GM12878 (cell line): ENCODE data around the gene MAPK13. TPM values are rescaled to one million over a fixed set of nuclear protein-coding genes. Genes with fewer than 3 reads are reported as not detected.

Source experiments
- ZNF622 ChIP-seq: fragments of 450-650 bp; IDR thresholded peaks from 2 replicates; pipeline ENCODE4 v1.6.1; 2017; ENCODE audit warnings: mild to moderate bottlenecking, inconsistent platforms
- polyA plus RNA-seq, 11 experiments: library from polyadenylated mRNA; depleted of rRNA in 4 of 11; unstranded in 6 of 11; stranded (reverse) in 5 of 11; fragments of >200 nt; fragmentation: Nextera tagmentation in 4 of 11; fragmentation: Illumina TruSeq in 1 of 11; extraction: Ambion mirVana in 4 of 11; extraction: Trizol in 1 of 11; gene quantifications; 1 replicate in 1 of 11; 2 replicates in 10 of 11; pipeline versions ENCODE4 v1.2.1 to v1.2.3, GENCODE V29; 2011 to 2016; ENCODE audit warnings: inconsistent platforms in 2 of 11, missing spikeins in 2 of 11, low read depth in 1 of 11
- total RNA-seq, 4 experiments: library from RNA; depleted of rRNA in 3 of 4; stranded (reverse); fragments of >200 nt in 3 of 4; fragmentation: Illumina TruSeq in 1 of 4; extraction: Trizol in 1 of 4; gene quantifications; 2 replicates each; pipeline versions ENCODE4 v1.2.1 to v1.2.3, GENCODE V29; 2013 to 2021
- TF ChIP-seq, protein P1 (sequence below): fragments of 450-650 bp; IDR thresholded peaks from 2 replicates; pipeline ENCODE4 v1.6.1; 2017; ENCODE audit warnings: mild to moderate bottlenecking, low read depth, inconsistent platforms; ENCODE audit not compliant: poor library complexity, severe bottlenecking

MAPK13 gene
- total and polyA plus RNA-seq, 10 of the 15 experiments (the other 5 are each of a cell fraction or from before 2014, with no cell fraction given): 1.8 to 48.0 (median 37.5) TPM

DNA sequence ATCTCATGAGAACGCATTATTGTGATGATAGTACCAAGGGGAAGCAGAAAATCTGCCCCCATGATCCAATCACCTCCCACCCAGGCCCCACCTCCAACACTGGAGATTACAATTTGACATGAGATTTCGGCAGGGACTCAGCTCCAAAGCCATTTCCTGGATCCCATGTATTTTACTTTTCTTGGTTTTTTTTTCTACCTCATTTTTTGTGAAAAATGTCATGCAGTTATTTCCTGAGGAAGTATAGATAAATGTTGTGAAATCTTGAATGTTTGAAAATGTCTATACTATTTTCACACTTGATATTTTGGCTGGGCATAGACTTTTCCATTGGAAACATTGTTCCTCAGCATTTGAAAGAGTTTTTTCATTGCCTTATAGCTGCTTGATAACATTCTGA, 57.1 kb downstream of the MAPK13 start (continued):
- TF ChIP-seq, protein P1, sequence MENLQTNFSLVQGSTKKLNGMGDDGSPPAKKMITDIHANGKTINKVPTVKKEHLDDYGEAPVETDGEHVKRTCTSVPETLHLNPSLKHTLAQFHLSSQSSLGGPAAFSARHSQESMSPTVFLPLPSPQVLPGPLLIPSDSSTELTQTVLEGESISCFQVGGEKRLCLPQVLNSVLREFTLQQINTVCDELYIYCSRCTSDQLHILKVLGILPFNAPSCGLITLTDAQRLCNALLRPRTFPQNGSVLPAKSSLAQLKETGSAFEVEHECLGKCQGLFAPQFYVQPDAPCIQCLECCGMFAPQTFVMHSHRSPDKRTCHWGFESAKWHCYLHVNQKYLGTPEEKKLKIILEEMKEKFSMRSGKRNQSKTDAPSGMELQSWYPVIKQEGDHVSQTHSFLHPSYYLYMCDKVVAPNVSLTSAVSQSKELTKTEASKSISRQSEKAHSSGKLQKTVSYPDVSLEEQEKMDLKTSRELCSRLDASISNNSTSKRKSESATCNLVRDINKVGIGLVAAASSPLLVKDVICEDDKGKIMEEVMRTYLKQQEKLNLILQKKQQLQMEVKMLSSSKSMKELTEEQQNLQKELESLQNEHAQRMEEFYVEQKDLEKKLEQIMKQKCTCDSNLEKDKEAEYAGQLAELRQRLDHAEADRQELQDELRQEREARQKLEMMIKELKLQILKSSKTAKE: no peak
- no peak for TF ChIP-seq ZNF622

Other genes with a start within 250 kb of the MAPK13 start
- 71.5 and 93.1 TPM in 2 replicates for gene SRPK1, start 209.4 kb upstream of the MAPK13 start, total RNA-seq (2014; rRNA removed)
- 107 TPM in 2 replicates for gene SRPK1, start 209.4 kb upstream of the MAPK13 start, total RNA-seq (2014; rRNA removed; fragmentation: Illumina TruSeq; extraction: Trizol)
- 81.4 and 82.7 TPM in 2 replicates for gene SRPK1, start 209.4 kb upstream of the MAPK13 start, total RNA-seq (2021)
- 67.6 and 103 TPM in 2 replicates for gene SRPK1, start 209.4 kb upstream of the MAPK13 start, polyA plus RNA-seq (2011; rRNA removed)
- 88.9 and 125 TPM in 2 replicates for gene SRPK1, start 209.4 kb upstream of the MAPK13 start, polyA plus RNA-seq (2014; fragmentation: Illumina TruSeq; extraction: Trizol)
- 10 to 100 TPM; 47.4 to 90.4 TPM for gene SRPK1, start 209.4 kb upstream of the MAPK13 start, polyA plus RNA-seq (2014; fragmentation: Nextera tagmentation; extraction: Ambion mirVana)
- 62.0 and 68.2 TPM in 2 replicates for gene SRPK1, start 209.4 kb upstream of the MAPK13 start, polyA plus RNA-seq (2014; rRNA removed)
- gene SRPK1, start 209.4 kb upstream of the MAPK13 start, polyA plus RNA-seq (2016; fragmentation: Nextera tagmentation; extraction: Ambion mirVana): 100 to 1,000 TPM in 1 of 2 experiments, 10 to 100 TPM in 1; 96.8 to 112 TPM
- 0.44 and 0.85 TPM in 2 replicates for gene SLC26A8, start 105.9 kb upstream of the MAPK13 start, total RNA-seq (2014; rRNA removed)
- 0.05 and 0.09 TPM in 2 replicates for gene SLC26A8, start 105.9 kb upstream of the MAPK13 start, total RNA-seq (2014; rRNA removed; fragmentation: Illumina TruSeq; extraction: Trizol)
- 0.35 TPM in 1 of 2 replicates, not detected in the other for gene SLC26A8, start 105.9 kb upstream of the MAPK13 start, total RNA-seq (2021)
- not detected in 2 replicates for gene SLC26A8, start 105.9 kb upstream of the MAPK13 start, polyA plus RNA-seq (2011; rRNA removed)
- gene SLC26A8, start 105.9 kb upstream of the MAPK13 start, polyA plus RNA-seq (2014; fragmentation: Illumina TruSeq; extraction: Trizol): 0.32 and 1.1 TPM in 2 replicates
- gene SLC26A8, start 105.9 kb upstream of the MAPK13 start, polyA plus RNA-seq (2014; fragmentation: Nextera tagmentation; extraction: Ambion mirVana): under 1 TPM; 0.14 to 0.18 TPM
- 0.22 and 0.26 TPM in 2 replicates for gene SLC26A8, start 105.9 kb upstream of the MAPK13 start, polyA plus RNA-seq (2014; rRNA removed)
- under 1 TPM; 0.28 to 0.95 TPM for gene SLC26A8, start 105.9 kb upstream of the MAPK13 start, polyA plus RNA-seq (2016; fragmentation: Nextera tagmentation; extraction: Ambion mirVana)
- 47.4 and 53.0 TPM in 2 replicates for gene MAPK14, start 102.7 kb upstream of the MAPK13 start, total RNA-seq (2014; rRNA removed)
- 43.6 and 44.4 TPM in 2 replicates for gene MAPK14, start 102.7 kb upstream of the MAPK13 start, total RNA-seq (2014; rRNA removed; fragmentation: Illumina TruSeq; extraction: Trizol)
- 45.6 and 49.1 TPM in 2 replicates for gene MAPK14, start 102.7 kb upstream of the MAPK13 start, total RNA-seq (2021)
- 59.5 and 67.9 TPM in 2 replicates for gene MAPK14, start 102.7 kb upstream of the MAPK13 start, polyA plus RNA-seq (2011; rRNA removed)
- gene MAPK14, start 102.7 kb upstream of the MAPK13 start, polyA plus RNA-seq (2014; fragmentation: Illumina TruSeq; extraction: Trizol): 42.4 and 52.5 TPM in 2 replicates
- gene MAPK14, start 102.7 kb upstream of the MAPK13 start, polyA plus RNA-seq (2014; fragmentation: Nextera tagmentation; extraction: Ambion mirVana): 10 to 100 TPM; 12.5 to 13.7 TPM
- 33.0 and 39.5 TPM in 2 replicates for gene MAPK14, start 102.7 kb upstream of the MAPK13 start, polyA plus RNA-seq (2014; rRNA removed)
- gene MAPK14, start 102.7 kb upstream of the MAPK13 start, polyA plus RNA-seq (2016; fragmentation: Nextera tagmentation; extraction: Ambion mirVana): 10 to 100 TPM; 37.3 to 44.2 TPM
- gene BRPF3, start 66.2 kb downstream of the MAPK13 start, total RNA-seq (2014; rRNA removed): 6.4 and 6.7 TPM in 2 replicates
- 6.3 and 7.2 TPM in 2 replicates for gene BRPF3, start 66.2 kb downstream of the MAPK13 start, total RNA-seq (2014; rRNA removed; fragmentation: Illumina TruSeq; extraction: Trizol)
- 12.8 and 14.3 TPM in 2 replicates for gene BRPF3, start 66.2 kb downstream of the MAPK13 start, total RNA-seq (2021)
- 5.1 and 6.7 TPM in 2 replicates for gene BRPF3, start 66.2 kb downstream of the MAPK13 start, polyA plus RNA-seq (2011; rRNA removed)
- 11.0 and 16.1 TPM in 2 replicates for gene BRPF3, start 66.2 kb downstream of the MAPK13 start, polyA plus RNA-seq (2014; fragmentation: Illumina TruSeq; extraction: Trizol)
- gene BRPF3, start 66.2 kb downstream of the MAPK13 start, polyA plus RNA-seq (2014; fragmentation: Nextera tagmentation; extraction: Ambion mirVana): 1 to 10 TPM; 2.3 to 2.8 TPM
- gene BRPF3, start 66.2 kb downstream of the MAPK13 start, polyA plus RNA-seq (2014; rRNA removed): 10.5 and 14.8 TPM in 2 replicates
- gene BRPF3, start 66.2 kb downstream of the MAPK13 start, polyA plus RNA-seq (2016; fragmentation: Nextera tagmentation; extraction: Ambion mirVana): 1 to 10 TPM; 3.9 to 6.0 TPM
- not detected in 2 replicates for gene PNPLA1, start 139.5 kb downstream of the MAPK13 start, total RNA-seq (2014; rRNA removed)
- gene PNPLA1, start 139.5 kb downstream of the MAPK13 start, total RNA-seq (2014; rRNA removed; fragmentation: Illumina TruSeq; extraction: Trizol): not detected in 2 replicates
- gene PNPLA1, start 139.5 kb downstream of the MAPK13 start, total RNA-seq (2021): not detected in 2 replicates
- not detected in 2 replicates for gene PNPLA1, start 139.5 kb downstream of the MAPK13 start, polyA plus RNA-seq (2011; rRNA removed)
- gene PNPLA1, start 139.5 kb downstream of the MAPK13 start, polyA plus RNA-seq (2014; fragmentation: Illumina TruSeq; extraction: Trizol): 0.04 TPM in 1 of 2 replicates, not detected in the other
- gene PNPLA1, start 139.5 kb downstream of the MAPK13 start, polyA plus RNA-seq (2014; fragmentation: Nextera tagmentation; extraction: Ambion mirVana): not detected
- gene PNPLA1, start 139.5 kb downstream of the MAPK13 start, polyA plus RNA-seq (2014; rRNA removed): not detected in 2 replicates
- not detected for gene PNPLA1, start 139.5 kb downstream of the MAPK13 start, polyA plus RNA-seq (2016; fragmentation: Nextera tagmentation; extraction: Ambion mirVana)
- 0.05 and 0.06 TPM in 2 replicates for gene BNIP5, start 206.4 kb downstream of the MAPK13 start, total RNA-seq (2014; rRNA removed)
- gene BNIP5, start 206.4 kb downstream of the MAPK13 start, total RNA-seq (2014; rRNA removed; fragmentation: Illumina TruSeq; extraction: Trizol): 0.04 and 0.09 TPM in 2 replicates
- gene BNIP5, start 206.4 kb downstream of the MAPK13 start, total RNA-seq (2021): 0.08 and 0.13 TPM in 2 replicates
- 0.36 and 0.68 TPM in 2 replicates for gene BNIP5, start 206.4 kb downstream of the MAPK13 start, polyA plus RNA-seq (2011; rRNA removed)
- 0.09 and 0.16 TPM in 2 replicates for gene BNIP5, start 206.4 kb downstream of the MAPK13 start, polyA plus RNA-seq (2014; fragmentation: Illumina TruSeq; extraction: Trizol)
- under 1 TPM in 1 of 2 experiments, not detected in 1; 0.02 TPM for gene BNIP5, start 206.4 kb downstream of the MAPK13 start, polyA plus RNA-seq (2014; fragmentation: Nextera tagmentation; extraction: Ambion mirVana)
- 0.03 and 0.04 TPM in 2 replicates for gene BNIP5, start 206.4 kb downstream of the MAPK13 start, polyA plus RNA-seq (2014; rRNA removed)
- under 1 TPM in 1 of 2 experiments, not detected in 1; 0.04 TPM for gene BNIP5, start 206.4 kb downstream of the MAPK13 start, polyA plus RNA-seq (2016; fragmentation: Nextera tagmentation; extraction: Ambion mirVana)